Muscle of leg (tissue), 11 donors: ENCODE data around the gene SPATA3. TPM values are rescaled to one million over a fixed set of nuclear protein-coding genes. Genes with fewer than 3 reads are reported as not detected.
"Not testable (repeated sequence)": the region's sequence is repeated elsewhere in the genome, so short reads cannot be mapped to it uniquely, and the experiment has no call there.

Experiments
- DNase-seq: peaks from one replicate; pipeline ENCODE4 v3.0.0; 2013
- H3K27ac ChIP-seq: one replicate; pipeline ENCODE4 v1.5.1; 2013; ENCODE audit warnings: mild to moderate bottlenecking, low read length, control low read depth
- H3K27me3 ChIP-seq: one replicate; pipeline ENCODE4 v1.6.1; 2013; ENCODE audit warnings: low read length; ENCODE audit not compliant: control insufficient read depth, insufficient read depth
- H3K36me3 ChIP-seq: one replicate; pipeline ENCODE4 v1.6.1; 2013; ENCODE audit warnings: low read length; ENCODE audit not compliant: control insufficient read depth, insufficient read depth
- H3K4me1 ChIP-seq: one replicate; pipeline ENCODE4 v1.6.1; 2013; ENCODE audit warnings: low read length; ENCODE audit not compliant: control insufficient read depth, insufficient read depth
- H3K4me3 ChIP-seq: one replicate; pipeline ENCODE4 v1.5.1; 2013; ENCODE audit warnings: low read length, control low read depth
- H3K9me3 ChIP-seq: replicated peaks from 2 replicates; pipeline ENCODE4 v1.6.1; 2013; ENCODE audit warnings: low read depth, low read length; ENCODE audit not compliant: control insufficient read depth
- WGBS: methylation state at CpG from one replicate; pipeline ENCODE4 v1.1.5; 2013; ENCODE audit warnings: missing lambda C conversion rate; ENCODE audit not compliant: insufficient coverage; 5-methylcytosine and 5-hydroxymethylcytosine counted together
- polyA plus RNA-seq, 8 donors: library from polyadenylated mRNA; unstranded; fragments of 120-200 nt; gene quantifications; one replicate each; pipeline versions ENCODE4 v1.2.1 to v1.2.3, GENCODE V29; 2013; ENCODE audit warnings: inconsistent platforms in 1 of 8, low replicate concordance in 1 of 8; ENCODE audit not compliant: insufficient read length in 8 of 8, insufficient read depth in 1 of 8
- total RNA-seq: library from RNA; stranded (reverse); fragments of 120-200 nt; gene quantifications from one replicate; pipeline ENCODE4 v1.2.4, GENCODE V29; 2013

Gene SPATA3
- total and polyA plus RNA-seq, 9 donors, result not detected

- peaks cover 3% of the 10 kb centered on the region for H3K4me1 ChIP-seq
- no peak for DNase-seq
- H3K36me3 ChIP-seq, result no peaks in the 10 kb centered on the region
- H3K27me3 ChIP-seq, result peaks cover 40% of the 10 kb centered on the region
- H3K4me3 ChIP-seq, result no peak overlapping the region
- H3K9me3 ChIP-seq, result no peaks in the 10 kb centered on the region
- WGBS, result 81% methylated on average over 5 of the region's 7 CpGs
- no peak overlapping the region for H3K27ac ChIP-seq
These were observed 4.3 kb upstream of the SPATA3 start for GRCh38 chr2:230991598-230991997.

- Histone ChIP-seq H3K4me1 (no peaks in the 10 kb centered on the region), H3K27ac (no peak overlapping the region), H3K4me3 (no peak overlapping the region), H3K27me3 (peaks cover 26% of the 10 kb centered on the region), H3K9me3 (no peaks in the 10 kb centered on the region), H3K36me3 (no peaks in the 10 kb centered on the region)
- DNase-seq, result no peak
These were observed 740 bp downstream of the SPATA3 start for GRCh38 chr2:230996661-230997060.

- no CpG with 5 or more reads among the region's 2 CpGs for WGBS
- no peak for DNase-seq
- H3K4me3 ChIP-seq, result no peak overlapping the region
- no peaks in the 10 kb centered on the region for H3K4me1 ChIP-seq
- no peaks in the 10 kb centered on the region for H3K36me3 ChIP-seq
- H3K27ac ChIP-seq, result no peak overlapping the region
- H3K27me3 ChIP-seq, result peaks cover 23% of the 10 kb centered on the region
- no peaks in the 10 kb centered on the region for H3K9me3 ChIP-seq
These were observed 3.0 kb downstream of the SPATA3 start for GRCh38 chr2:230998882-230999281.

DNA sequence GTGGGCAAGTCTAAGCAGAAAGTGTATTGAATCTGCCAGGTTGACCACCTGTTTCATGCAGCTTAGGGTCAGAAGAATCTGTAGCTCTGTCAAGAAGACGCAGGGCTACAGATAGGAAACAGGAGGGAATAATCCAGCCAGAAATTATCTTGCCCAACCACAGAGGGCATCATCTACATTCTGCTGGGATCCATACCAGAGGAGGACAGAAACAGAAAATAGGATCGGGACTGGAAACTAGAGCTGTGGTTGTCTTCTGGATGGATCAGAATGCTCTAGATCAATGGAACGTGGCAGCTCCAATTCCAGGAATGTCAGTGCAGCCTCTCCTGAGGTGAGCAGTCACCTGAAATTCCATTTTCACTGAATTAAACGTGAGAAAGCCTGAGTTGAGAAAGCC, 3.6 kb downstream of the SPATA3 start:
- Histone ChIP-seq H3K9me3 (no peaks in the 10 kb centered on the region), H3K4me3 (no peak overlapping the region), H3K27me3 (peaks cover 23% of the 10 kb centered on the region), H3K27ac (no peak overlapping the region), H3K36me3 (no peaks in the 10 kb centered on the region), H3K4me1 (no peaks in the 10 kb centered on the region)
- DNase-seq, result no peak
- 88% methylated on average over 1 of the region's 4 CpGs for WGBS

DNA sequence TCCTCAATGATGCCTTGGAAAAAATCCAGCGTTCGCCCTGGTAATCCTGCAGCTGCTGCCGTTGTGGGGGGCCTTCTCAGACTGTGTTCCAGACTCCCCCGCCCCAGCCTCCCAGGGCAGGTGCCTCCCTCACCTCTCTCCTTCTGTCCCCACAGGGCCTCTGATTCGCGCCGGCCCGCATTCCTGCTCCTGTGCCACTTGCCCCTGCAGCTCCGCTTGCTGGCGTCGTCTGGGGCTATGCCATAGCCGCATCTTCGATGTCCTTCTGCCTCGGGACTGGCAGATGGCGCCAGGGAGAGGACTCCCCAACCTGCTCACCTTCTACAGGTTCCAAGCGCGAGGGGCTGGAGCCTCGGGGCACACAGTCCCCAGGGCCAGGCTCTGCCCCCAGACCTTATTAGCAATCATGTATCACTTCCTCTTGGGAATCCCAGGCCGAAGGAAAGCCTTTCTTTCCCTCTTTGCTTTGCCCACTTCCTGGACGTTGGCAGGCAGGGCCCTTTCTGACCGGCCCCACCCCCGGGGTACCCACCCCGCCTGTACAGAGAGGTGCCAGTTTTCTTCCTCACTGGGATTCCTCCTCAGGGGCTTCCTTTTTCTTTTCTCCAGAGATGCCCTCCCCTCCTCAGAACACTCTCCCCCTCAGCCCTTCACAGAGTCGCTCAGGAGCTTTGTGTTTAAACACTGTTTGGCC, 4.4 kb downstream of the SPATA3 start:
- Histone ChIP-seq H3K27me3 (peaks cover 23% of the 10 kb centered on the region), H3K4me3 (no peak overlapping the region), H3K36me3 (no peaks in the 10 kb centered on the region), H3K4me1 (no peaks in the 10 kb centered on the region), H3K9me3 (no peaks in the 10 kb centered on the region), H3K27ac (no peak overlapping the region)
- 30% methylated on average over 23 of the region's 24 CpGs for WGBS
- DNase-seq, result no peak

- H3K9me3 ChIP-seq, result no peaks in the 10 kb centered on the region
- WGBS, result 53% methylated on average over 3 of the region's 7 CpGs
- no peak overlapping the region for H3K4me3 ChIP-seq
- no peak for DNase-seq
- H3K36me3 ChIP-seq, result no peaks in the 10 kb centered on the region
- H3K27ac ChIP-seq, result no peak overlapping the region
- no peaks in the 10 kb centered on the region for H3K4me1 ChIP-seq
- peaks cover 20% of the 10 kb centered on the region for H3K27me3 ChIP-seq
These were observed 5.1 kb downstream of the SPATA3 start for GRCh38 chr2:231001036-231001435.

DNA sequence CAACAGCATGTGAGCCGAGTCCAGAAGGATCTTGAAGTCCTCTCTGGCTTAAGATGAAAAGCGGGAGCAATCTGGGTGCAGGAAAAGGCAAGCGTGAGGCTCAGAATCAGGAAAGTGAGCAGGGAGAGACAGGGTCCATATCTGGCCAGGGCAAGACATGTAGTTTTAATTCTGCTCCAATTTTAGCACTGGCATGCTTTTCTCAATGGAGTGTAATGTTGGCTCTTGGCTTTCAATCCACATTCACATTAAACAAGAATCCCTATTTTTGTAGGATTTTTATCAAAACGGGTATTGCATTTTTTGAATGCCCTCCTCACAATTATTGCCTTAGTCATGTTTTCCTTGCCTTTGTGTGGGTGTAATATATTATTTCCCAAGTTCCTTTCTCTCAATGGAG, 6.0 kb downstream of the SPATA3 start:
- no peak for DNase-seq
- H3K4me3 ChIP-seq, result no peak overlapping the region
- 67% methylated on average over 1 of the region's 4 CpGs for WGBS
- H3K27me3 ChIP-seq, result peaks cover 22% of the 10 kb centered on the region
- no peaks in the 10 kb centered on the region for H3K4me1 ChIP-seq
- H3K27ac ChIP-seq, result no peak overlapping the region
- no peaks in the 10 kb centered on the region for H3K36me3 ChIP-seq
- no peaks in the 10 kb centered on the region for H3K9me3 ChIP-seq

- DNase-seq, result no peak
- Histone ChIP-seq H3K27ac (no peak overlapping the region), H3K4me1 (no peaks in the 10 kb centered on the region), H3K4me3 (no peak overlapping the region), H3K27me3 (peaks cover 22% of the 10 kb centered on the region), H3K9me3 (no peaks in the 10 kb centered on the region), H3K36me3 (no peaks in the 10 kb centered on the region)
- WGBS, result 72% methylated on average over 8 of the region's 10 CpGs
These were observed 6.7 kb downstream of the SPATA3 start for GRCh38 chr2:231002641-231003040.

- H3K27ac ChIP-seq, result no peak overlapping the region
- WGBS, result no CpG with 5 or more reads among the region's 2 CpGs
- DNase-seq, result no peak
These were observed 7.3 kb downstream of the SPATA3 start for GRCh38 chr2:231003186-231003585.

GRCh38 chr2:231004930-231005329, 9.0 kb downstream of the SPATA3 start:
- H3K9me3 ChIP-seq, H3K4me1 ChIP-seq, DNase-seq, H3K27ac ChIP-seq, H3K36me3 ChIP-seq, H3K4me3 ChIP-seq: not testable (repeated sequence)
- peaks cover 23% of the 10 kb centered on the region for H3K27me3 ChIP-seq

More at GRCh38 chr2:231003186-231003585, 7.3 kb downstream of the SPATA3 start:
- Histone ChIP-seq H3K4me1 (no peaks in the 10 kb centered on the region), H3K27me3 (peaks cover 20% of the 10 kb centered on the region), H3K9me3 (no peaks in the 10 kb centered on the region), H3K36me3 (no peaks in the 10 kb centered on the region), H3K4me3 (no peak overlapping the region)
